Panc1 (cell line): ENCODE results near the gene RALGPS1. TPM values are rescaled to one million over a fixed set of nuclear protein-coding genes. Genes with fewer than 3 reads are reported as not detected.

Experiments
- ATAC-seq: fragments of 200-7000 bp; cut with Tn5 transposase; 2 replicates; pipeline ENCODE4 v1.9.1; 2020; ENCODE audit warnings: mild to moderate bottlenecking, moderate library complexity
- BruUV-seq: library from RNA; stranded (reverse); fragments of 400-500 nt; replicated peaks from 2 replicates; lab custom pipeline; 2021; lab: Mats Ljungman, UMichigan
- CTCF ChIA-PET: fragments of 300-600 bp; sonication (Branson Sonifier 250); formaldehyde crosslinking; loops from one replicate; lab custom pipeline; 2022; ENCODE audit warnings: antibody characterized with exemption; lab: Charles Lee
- POLR2A ChIA-PET: fragments of 300-600 bp; sonication (Branson Sonifier 250); formaldehyde crosslinking; loops from one replicate; lab custom pipeline; 2022; ENCODE audit warnings: antibody characterized with exemption; lab: Charles Lee
- DNase-seq: peaks from one replicate; pipeline ENCODE4 v3.0.0-alpha.2; 2010; ENCODE audit warnings: low read depth, low spot score
- H3K27ac ChIP-seq: 2 replicates; pipeline ENCODE4 v1.5.1; 2011; ENCODE audit warnings: mild to moderate bottlenecking, low read length, inconsistent platforms
- H3K27me3 ChIP-seq: fragments of 200-500 bp; sonication (Bioruptor generic); 2 replicates; pipeline ENCODE4 v1.6.0; 2014; ENCODE audit warnings: low read length, inconsistent platforms; ENCODE audit not compliant: control insufficient read depth, insufficient read depth
- H3K36me3 ChIP-seq: fragments of 200-500 bp; sonication (Bioruptor generic); 2 replicates; pipeline ENCODE4 v1.5.1; 2014; ENCODE audit warnings: inconsistent platforms, mild to moderate bottlenecking, low read length, moderate library complexity; ENCODE audit not compliant: control insufficient read depth, insufficient read depth
- H3K4me1 ChIP-seq: 2 replicates; pipeline ENCODE4 v1.5.1; 2011; ENCODE audit warnings: inconsistent platforms, mild to moderate bottlenecking, low read length, moderate library complexity; ENCODE audit not compliant: control insufficient read depth, insufficient read depth
- H3K4me3 ChIP-seq, 2 experiments: 2 replicates each; pipeline ENCODE4 v1.5.1; 2011 to 2012; ENCODE audit warnings: low read depth in 2 of 2, low read length in 2 of 2, mild to moderate bottlenecking in 2 of 2, inconsistent platforms in 1 of 2, moderate library complexity in 1 of 2
- H3K9me3 ChIP-seq: fragments of 200-500 bp; sonication (Bioruptor generic); 2 replicates; pipeline ENCODE4 v1.5.1; 2014; ENCODE audit warnings: low read depth, mild to moderate bottlenecking, inconsistent platforms, low read length, moderate library complexity; ENCODE audit not compliant: control insufficient read depth, insufficient read depth
- CTCF ChIP-seq: fragments of 450-650 bp; IDR thresholded peaks from 2 replicates; pipeline ENCODE4 v1.5.1; 2017; ENCODE audit warnings: mild to moderate bottlenecking
- POLR2AphosphoS5 ChIP-seq: IDR thresholded peaks from 2 replicates; pipeline ENCODE4 v1.6.1; 2012; ENCODE audit warnings: mild to moderate bottlenecking, low read depth, low read length, moderate library complexity
- SIN3A ChIP-seq: IDR thresholded peaks from 2 replicates; pipeline ENCODE4 v1.6.1; 2012; ENCODE audit warnings: low read depth, mild to moderate bottlenecking, low read length, moderate library complexity, borderline replicate concordance; ENCODE audit not compliant: insufficient read depth
- TCF7L2 ChIP-seq: IDR thresholded peaks from 2 replicates; pipeline ENCODE4 v1.6.1; 2011; ENCODE audit warnings: mild to moderate bottlenecking, low read depth, low read length, inconsistent platforms
- in situ Hi-C: cut with HindIII; loops from 2 replicates; pipeline ENCODE4 v1.10.0; 2016; ENCODE audit warnings: low sequenced_read_pairs, low pct_unique_long_range_greater_than_20kb
- intact Hi-C: fragments of 100-400 bp; cut with micrococcal nuclease; formaldehyde crosslinking; loops from one replicate; pipeline ENCODE4 v1.10.0; 2022; ENCODE audit not compliant: unreplicated experiment
- total RNA-seq: library from RNA; stranded (reverse); gene quantifications from one replicate; pipeline ENCODE4 v1.2.1, GENCODE V29; 2021; ENCODE audit not compliant: unreplicated experiment
- TF ChIP-seq, protein P1 (sequence below), 2 experiments: IDR thresholded peaks; 2 replicates each; pipeline ENCODE4 v1.6.1; 2011 to 2012; ENCODE audit warnings: low read depth in 2 of 2, control low read depth in 1 of 2, low read length in 1 of 2, mild to moderate bottlenecking in 1 of 2, moderate library complexity in 1 of 2; ENCODE audit not compliant: insufficient read depth in 1 of 2

The RALGPS1 gene
- total RNA-seq, 1 experiment from 2014 or later: 7.2 TPM

GRCh38 chr9:127064335-127064734 lies 149.8 kb downstream of the RALGPS1 start:
- no peaks in the 10 kb centered on the region for H3K4me1 ChIP-seq
- TF ChIP-seq CTCF: no peak
- TF ChIP-seq POLR2AphosphoS5: no peak
- TF ChIP-seq, protein P1, sequence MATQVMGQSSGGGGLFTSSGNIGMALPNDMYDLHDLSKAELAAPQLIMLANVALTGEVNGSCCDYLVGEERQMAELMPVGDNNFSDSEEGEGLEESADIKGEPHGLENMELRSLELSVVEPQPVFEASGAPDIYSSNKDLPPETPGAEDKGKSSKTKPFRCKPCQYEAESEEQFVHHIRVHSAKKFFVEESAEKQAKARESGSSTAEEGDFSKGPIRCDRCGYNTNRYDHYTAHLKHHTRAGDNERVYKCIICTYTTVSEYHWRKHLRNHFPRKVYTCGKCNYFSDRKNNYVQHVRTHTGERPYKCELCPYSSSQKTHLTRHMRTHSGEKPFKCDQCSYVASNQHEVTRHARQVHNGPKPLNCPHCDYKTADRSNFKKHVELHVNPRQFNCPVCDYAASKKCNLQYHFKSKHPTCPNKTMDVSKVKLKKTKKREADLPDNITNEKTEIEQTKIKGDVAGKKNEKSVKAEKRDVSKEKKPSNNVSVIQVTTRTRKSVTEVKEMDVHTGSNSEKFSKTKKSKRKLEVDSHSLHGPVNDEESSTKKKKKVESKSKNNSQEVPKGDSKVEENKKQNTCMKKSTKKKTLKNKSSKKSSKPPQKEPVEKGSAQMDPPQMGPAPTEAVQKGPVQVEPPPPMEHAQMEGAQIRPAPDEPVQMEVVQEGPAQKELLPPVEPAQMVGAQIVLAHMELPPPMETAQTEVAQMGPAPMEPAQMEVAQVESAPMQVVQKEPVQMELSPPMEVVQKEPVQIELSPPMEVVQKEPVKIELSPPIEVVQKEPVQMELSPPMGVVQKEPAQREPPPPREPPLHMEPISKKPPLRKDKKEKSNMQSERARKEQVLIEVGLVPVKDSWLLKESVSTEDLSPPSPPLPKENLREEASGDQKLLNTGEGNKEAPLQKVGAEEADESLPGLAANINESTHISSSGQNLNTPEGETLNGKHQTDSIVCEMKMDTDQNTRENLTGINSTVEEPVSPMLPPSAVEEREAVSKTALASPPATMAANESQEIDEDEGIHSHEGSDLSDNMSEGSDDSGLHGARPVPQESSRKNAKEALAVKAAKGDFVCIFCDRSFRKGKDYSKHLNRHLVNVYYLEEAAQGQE (IDR thresholded peaks at IDR 0.05; ENCODE audit: insufficient read depth in 1 of 2, low read depth in 2 of 2, low read length in 1 of 2): no peak
- no peak for TF ChIP-seq TCF7L2
- TF ChIP-seq SIN3A: no peak
- CTCF ChIA-PET: no interaction called here

GRCh38 chr9:127065592-127065991 lies 151.0 kb downstream of the RALGPS1 start:
- TF ChIP-seq SIN3A (no peak), TCF7L2 (no peak), CTCF (no peak), POLR2AphosphoS5 (no peak)
- TF ChIP-seq, protein P1 (IDR thresholded peaks at IDR 0.05; ENCODE audit: insufficient read depth in 1 of 2, low read depth in 2 of 2, low read length in 1 of 2): no peak
- intact Hi-C loops: no loop called here
- Histone ChIP-seq H3K27me3 (no peaks in the 10 kb centered on the region), H3K4me1 (no peaks in the 10 kb centered on the region), H3K27ac (no peak overlapping the region), H3K9me3 (no peaks in the 10 kb centered on the region), H3K4me3 (no peak overlapping the region), H3K36me3 (no peaks in the 10 kb centered on the region)
- ATAC-seq (no peak), DNase-seq (no peak)
- in situ Hi-C loops: no loop called here
- CTCF ChIA-PET: no interaction called here
- POLR2A ChIA-PET: no interaction called here
- no TSS peak for BruUV-seq

More at GRCh38 chr9:127064335-127064734, 149.8 kb downstream of the RALGPS1 start:
- H3K4me3 ChIP-seq: no peak overlapping the region
- no TSS peak for BruUV-seq
- no peaks in the 10 kb centered on the region for H3K36me3 ChIP-seq
- no peaks in the 10 kb centered on the region for H3K27me3 ChIP-seq
- no peaks in the 10 kb centered on the region for H3K9me3 ChIP-seq
- intact Hi-C loops: no loop called here
- DNase-seq (no peak), ATAC-seq (no peak)
- POLR2A ChIA-PET: no interaction called here
- H3K27ac ChIP-seq: no peak overlapping the region
- in situ Hi-C loops: no loop called here
